ENCODE measurements around the gene UCN.

DNA sequence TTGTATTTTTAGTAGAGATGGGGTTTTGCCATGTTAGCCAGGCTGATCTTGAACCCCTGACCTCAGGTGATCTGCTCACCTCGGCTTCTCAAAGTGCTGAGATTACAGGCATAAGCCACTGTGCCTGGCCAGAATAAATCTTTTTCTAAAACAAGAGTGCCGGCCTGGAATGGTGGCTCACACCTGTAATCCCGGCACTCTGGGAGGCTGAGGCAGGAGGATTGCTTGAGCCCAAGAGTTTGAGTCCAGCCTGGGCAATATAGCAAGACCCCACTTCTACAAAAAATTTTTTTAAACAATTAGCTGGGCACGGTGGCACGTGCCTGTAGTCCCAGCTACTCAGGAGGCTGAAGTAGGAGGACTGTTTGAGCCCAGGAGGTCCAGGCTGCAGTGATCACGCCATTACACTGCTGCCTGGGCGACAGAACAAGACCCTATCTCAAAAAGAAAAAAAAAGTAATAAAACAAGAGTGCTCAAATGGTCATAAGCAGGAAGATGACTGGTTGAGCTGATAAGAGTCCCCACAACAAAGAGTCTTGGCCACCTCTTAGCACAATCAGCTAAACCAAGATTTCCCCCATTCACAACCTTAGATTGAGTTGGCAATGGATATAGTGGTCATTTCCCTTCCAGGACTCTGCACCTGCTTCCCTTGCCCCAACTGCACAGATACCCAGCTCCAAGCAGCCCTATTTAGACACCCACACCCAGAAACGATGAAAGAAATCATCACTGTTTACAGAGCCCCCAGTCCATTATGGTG is 5.8 kb upstream of the UCN start:
- no peak for TF ChIP-seq POLR2A (IDR thresholded peaks at IDR 0.05; ENCODE audit: low read depth, low read length)
- no peak for TF ChIP-seq POLR2AphosphoS5 (IDR thresholded peaks at IDR 0.05; ENCODE audit: low read depth, low read length)
- no peak for TF ChIP-seq TAF1 (IDR thresholded peaks at IDR 0.05; ENCODE audit: low read depth, low read length)
- no peak for TF ChIP-seq POU2F2 (IDR thresholded peaks at IDR 0.05; ENCODE audit: low read depth, low read length)
- TF ChIP-seq PAX5 (IDR thresholded peaks at IDR 0.05; ENCODE audit: insufficient read depth, low read length, severe bottlenecking) = no peak
